HG03025 (cell line): ENCODE measurements around the gene C1orf74.
"Not testable (repeated sequence)": the region's sequence is repeated elsewhere in the genome, so short reads cannot be mapped to it uniquely, and the experiment has no call there.

Experiments
- ATAC-seq: cut with Tn5 transposase; IDR thresholded peaks from one replicate; pipeline ENCODE4 v1.9.1; 2021; ENCODE audit warnings: mild to moderate bottlenecking, moderate library complexity; ENCODE audit not compliant: unreplicated experiment, low FRiP score

C1orf74 gene

GRCh38 chr1:209805875-209806760, 21.8 kb upstream of the C1orf74 start, which contains the start of gene IRF6:
Gene IRF6, minus strand, starts transcription at chr1:209806142. Its CDS starts 4,729 bp downstream, at chr1:209801413.
- peak; percentile 88 for ATAC-seq

- ATAC-seq = no peak
Observed at GRCh38 chr1:209805341-209805781, 21.0 kb upstream of the C1orf74 start.

GRCh38 chr1:209803568-209803967, 19.2 kb upstream of the C1orf74 start:
- ATAC-seq = no peak

GRCh38 chr1:209802780-209803152, 18.4 kb upstream of the C1orf74 start:
- ATAC-seq = no peak

GRCh38 chr1:209802117-209802779, 17.9 kb upstream of the C1orf74 start:
- ATAC-seq = no peak

- no peak for ATAC-seq
Observed at GRCh38 chr1:209800984-209801834, 16.9 kb upstream of the C1orf74 start.

- ATAC-seq = no peak
Observed at GRCh38 chr1:209797978-209798639, 13.8 kb upstream of the C1orf74 start.

- not testable (repeated sequence) for ATAC-seq
Observed at GRCh38 chr1:209793711-209794110, 9.4 kb upstream of the C1orf74 start.

- ATAC-seq = no peak
Observed at GRCh38 chr1:209791920-209792319, 7.6 kb upstream of the C1orf74 start.

- ATAC-seq = no peak
Observed at GRCh38 chr1:209790286-209791193, 6.2 kb upstream of the C1orf74 start.

- ATAC-seq = no peak
Observed at GRCh38 chr1:209789245-209789644, 4.9 kb upstream of the C1orf74 start.

- ATAC-seq = no peak
Observed at GRCh38 chr1:209787551-209787950, 3.2 kb upstream of the C1orf74 start.

GRCh38 chr1:209786146-209786545, 1.8 kb upstream of the C1orf74 start:
- ATAC-seq = no peak

GRCh38 chr1:209785592-209785991, 1.2 kb upstream of the C1orf74 start:
- no peak for ATAC-seq

GRCh38 chr1:209783386-209783785, 973 bp downstream of the C1orf74 start:
- no peak for ATAC-seq

GRCh38 chr1:209780268-209780667, 4.1 kb downstream of the C1orf74 start:
- no peak for ATAC-seq

- no peak for ATAC-seq
Observed at GRCh38 chr1:209778102-209778501, 6.3 kb downstream of the C1orf74 start.

GRCh38 chr1:209777587-209777986, 6.8 kb downstream of the C1orf74 start:
- no peak for ATAC-seq

- peak; percentile 42 for ATAC-seq
Observed at GRCh38 chr1:209775678-209776077, 8.7 kb downstream of the C1orf74 start.
